HG02973 (cell line): ENCODE measurements around the gene TMEM165.
A peak's percentile ranks its signal among the peaks of the same experiment; 100 is the strongest.
"Not testable (repeated sequence)": the region's sequence is repeated elsewhere in the genome, so short reads cannot be mapped to it uniquely, and the experiment has no call there.

Experiments used
- ATAC-seq: cut with Tn5 transposase; IDR thresholded peaks from one replicate; pipeline ENCODE4 v1.9.1; 2021; ENCODE audit warnings: moderate library complexity; ENCODE audit not compliant: unreplicated experiment

TMEM165 gene

GRCh38 chr4:55395529-55396307 is at the start of gene TMEM165:
TMEM165 (plus strand) TSS chr4:55395957; CDS start chr4:55396190, 233 bp downstream.
- peak; percentile 94 for ATAC-seq

GRCh38 chr4:55345980-55346850 is 49.5 kb upstream of the TMEM165 start, which contains the start of gene SRD5A3:
SRD5A3 (plus strand) TSS chr4:55346242; CDS start chr4:55346337, 95 bp downstream.
- ATAC-seq = peak; percentile 92

- peak; percentile 5 for ATAC-seq
Observed at GRCh38 chr4:55346851-55347255, 48.9 kb upstream of the TMEM165 start.

- ATAC-seq = no peak
Observed at GRCh38 chr4:55347610-55348228, 48.0 kb upstream of the TMEM165 start.

GRCh38 chr4:55348466-55348865 is 47.3 kb upstream of the TMEM165 start:
- no peak for ATAC-seq

- not testable (repeated sequence) for ATAC-seq
Observed at GRCh38 chr4:55350870-55351269, 44.9 kb upstream of the TMEM165 start.

- no peak for ATAC-seq
Observed at GRCh38 chr4:55351824-55352223, 43.9 kb upstream of the TMEM165 start.

GRCh38 chr4:55352726-55353125 is 43.0 kb upstream of the TMEM165 start:
- ATAC-seq = no peak

- not testable (repeated sequence) for ATAC-seq
Observed at GRCh38 chr4:55353228-55353747, 42.5 kb upstream of the TMEM165 start.

- ATAC-seq = no peak
Observed at GRCh38 chr4:55354648-55355047, 41.1 kb upstream of the TMEM165 start.

- no peak for ATAC-seq
Observed at GRCh38 chr4:55355555-55355954, 40.2 kb upstream of the TMEM165 start.

GRCh38 chr4:55356991-55357461 is 38.7 kb upstream of the TMEM165 start:
- no peak for ATAC-seq

GRCh38 chr4:55358246-55358645 is 37.5 kb upstream of the TMEM165 start:
- ATAC-seq = no peak

GRCh38 chr4:55358668-55359067 is 37.1 kb upstream of the TMEM165 start:
- peak; percentile 83 for ATAC-seq

- ATAC-seq = no peak
Observed at GRCh38 chr4:55359397-55359916, 36.3 kb upstream of the TMEM165 start.

GRCh38 chr4:55362938-55363337 is 32.8 kb upstream of the TMEM165 start:
- ATAC-seq = not testable (repeated sequence)

- ATAC-seq = no peak
Observed at GRCh38 chr4:55363691-55364351, 31.9 kb upstream of the TMEM165 start.

GRCh38 chr4:55364691-55365344 is 30.9 kb upstream of the TMEM165 start:
- ATAC-seq = no peak

- ATAC-seq = no peak
Observed at GRCh38 chr4:55365345-55365728, 30.4 kb upstream of the TMEM165 start.

- no peak for ATAC-seq
Observed at GRCh38 chr4:55366621-55367020, 29.1 kb upstream of the TMEM165 start.
